Measurements from ENCODE around the gene DHCR24.

GRCh38 chr1:54835131-54835898 lies 51.7 kb downstream of the DHCR24 start:
- TF ChIP-seq POLR2A (IDR thresholded peaks at IDR 0.05; ENCODE audit: low read length) (no peak), GATA1 (IDR thresholded peaks at IDR 0.05; ENCODE audit: low read depth, low read length) (no peak)

All from erythroblast (primary cell).